HG03066 (cell line): ENCODE results near the gene CELF2.
A peak's percentile ranks its signal among the peaks of the same experiment; 100 is the strongest.
"Not testable (repeated sequence)": the region's sequence is repeated elsewhere in the genome, so short reads cannot be mapped to it uniquely, and the experiment has no call there.

Source experiments
- ATAC-seq: cut with Tn5 transposase; IDR thresholded peaks from one replicate; pipeline ENCODE4 v1.9.1; 2021; ENCODE audit warnings: low read depth; ENCODE audit not compliant: unreplicated experiment

The CELF2 gene

DNA sequence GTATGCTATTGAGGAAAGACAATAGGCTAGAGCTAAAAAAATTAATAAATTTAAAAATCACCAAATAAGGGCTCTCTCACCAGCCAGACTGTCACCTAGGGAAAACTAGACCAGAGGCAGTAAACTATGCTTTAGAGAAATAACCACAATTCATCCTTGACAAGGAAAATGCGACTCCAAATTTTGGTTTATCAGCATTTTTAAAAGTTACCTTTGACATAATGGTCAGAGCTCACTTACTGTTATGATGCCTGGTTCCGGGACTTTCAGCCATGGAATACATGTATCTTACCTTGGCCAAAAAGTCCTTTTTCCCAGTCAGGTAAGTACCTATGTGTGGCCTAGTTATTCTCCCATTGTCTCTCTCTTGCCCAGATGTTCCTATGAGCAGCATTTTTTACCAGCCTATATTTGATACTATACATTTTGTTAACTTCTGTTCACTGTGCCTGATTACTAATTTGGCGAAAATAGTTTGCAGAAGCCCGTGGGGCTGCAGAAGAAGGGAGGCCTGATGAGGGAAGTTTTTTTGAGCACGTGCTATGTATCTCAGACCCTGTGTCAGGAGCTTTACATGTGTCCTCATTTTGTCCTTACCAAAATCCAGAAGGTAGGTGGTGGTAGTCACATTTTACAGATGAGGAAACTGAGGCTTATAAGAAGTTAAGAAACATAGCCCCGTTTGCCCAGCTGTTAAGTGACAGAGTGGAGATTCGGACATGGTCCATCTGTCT, 149.7 kb downstream of the CELF2 start:
- no peak for ATAC-seq

GRCh38 chr10:11168423-11169090, 150.9 kb downstream of the CELF2 start:
- ATAC-seq, result no peak

DNA sequence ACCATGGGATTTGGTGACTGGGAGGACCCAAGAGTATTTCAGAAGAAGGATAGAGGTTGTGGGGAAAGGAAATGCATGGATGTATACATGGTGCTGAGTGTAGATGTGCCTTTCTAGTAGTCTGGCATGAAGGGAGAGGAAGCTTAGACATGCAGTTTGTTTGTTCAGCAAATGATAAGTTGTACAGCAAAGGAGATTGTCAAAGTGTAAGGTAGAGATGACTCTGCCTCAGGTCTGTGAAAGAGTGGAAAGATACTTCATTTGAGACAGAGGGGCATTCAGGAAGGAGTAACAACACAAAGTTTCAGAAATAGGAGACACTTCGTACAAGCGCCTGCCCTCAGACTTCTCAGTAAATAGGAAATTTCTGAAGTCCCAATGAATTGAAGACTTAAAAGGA, 152.3 kb downstream of the CELF2 start:
- ATAC-seq, result no peak

DNA sequence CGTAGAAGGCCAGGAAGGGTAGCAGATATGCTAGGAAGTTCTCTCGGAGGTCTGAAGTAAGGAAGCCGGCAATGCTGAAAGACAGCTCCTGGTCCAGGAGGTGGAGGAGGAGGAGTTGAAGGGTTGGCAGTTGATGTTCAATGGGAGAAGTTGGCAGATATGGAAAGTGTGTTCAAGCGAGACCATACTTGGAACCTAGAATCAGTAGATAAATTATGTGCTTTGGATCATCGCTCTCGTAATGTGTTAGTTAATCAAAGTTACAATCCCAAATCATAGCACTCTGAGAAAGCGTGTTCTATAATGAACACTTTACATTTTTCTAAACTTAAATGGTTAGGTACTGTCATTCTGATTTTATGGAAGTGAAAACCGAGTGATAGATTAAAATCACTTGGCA, 152.9 kb downstream of the CELF2 start:
- ATAC-seq, result no peak

- ATAC-seq, result peak; percentile 43
These were observed 153.6 kb downstream of the CELF2 start for GRCh38 chr10:11170993-11171851.

GRCh38 chr10:11173042-11173441, 155.4 kb downstream of the CELF2 start:
- ATAC-seq, result no peak

DNA sequence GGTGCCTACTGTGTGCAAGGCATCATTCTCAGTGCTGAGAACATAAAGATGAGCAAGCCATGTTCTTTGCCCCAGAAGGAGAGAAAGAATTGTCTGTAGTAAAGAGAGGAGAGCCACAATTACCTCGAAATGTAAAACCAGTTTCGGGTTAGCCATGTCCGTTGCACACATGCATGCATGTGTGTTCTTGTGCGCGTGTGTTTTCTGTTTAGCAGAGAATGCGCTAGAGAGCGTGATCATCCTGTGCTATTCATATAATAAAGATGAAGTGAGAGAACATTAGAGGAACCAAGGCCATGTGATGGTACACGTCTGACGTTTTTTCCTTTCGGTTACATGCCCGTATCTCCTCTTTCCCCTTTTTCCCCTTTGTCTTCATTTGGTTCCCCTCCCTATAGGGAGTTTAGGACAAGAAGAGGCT, 158.2 kb downstream of the CELF2 start:
- ATAC-seq, result peak; percentile 33

GRCh38 chr10:11176746-11177145, 159.1 kb downstream of the CELF2 start:
- ATAC-seq, result no peak

DNA sequence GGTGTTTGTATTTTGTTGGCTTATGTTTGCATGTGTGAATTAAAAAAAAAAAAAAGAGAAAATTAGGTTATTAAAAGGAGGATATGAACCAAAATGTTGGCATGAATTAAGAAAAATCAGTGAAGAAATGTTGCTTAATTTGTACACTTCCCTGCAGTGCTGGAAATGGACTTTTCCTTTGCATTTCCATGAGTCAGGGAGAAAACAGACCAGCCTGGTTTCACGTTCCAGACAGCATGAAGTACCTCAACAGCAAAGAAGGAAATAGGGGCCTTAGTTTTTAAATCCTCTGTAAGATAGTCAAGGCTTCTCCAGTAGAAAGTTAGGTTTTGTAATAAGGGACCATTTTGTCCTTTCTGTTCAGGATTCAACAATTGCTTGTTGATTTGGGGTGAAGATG, 159.7 kb downstream of the CELF2 start:
- ATAC-seq, result no peak

DNA sequence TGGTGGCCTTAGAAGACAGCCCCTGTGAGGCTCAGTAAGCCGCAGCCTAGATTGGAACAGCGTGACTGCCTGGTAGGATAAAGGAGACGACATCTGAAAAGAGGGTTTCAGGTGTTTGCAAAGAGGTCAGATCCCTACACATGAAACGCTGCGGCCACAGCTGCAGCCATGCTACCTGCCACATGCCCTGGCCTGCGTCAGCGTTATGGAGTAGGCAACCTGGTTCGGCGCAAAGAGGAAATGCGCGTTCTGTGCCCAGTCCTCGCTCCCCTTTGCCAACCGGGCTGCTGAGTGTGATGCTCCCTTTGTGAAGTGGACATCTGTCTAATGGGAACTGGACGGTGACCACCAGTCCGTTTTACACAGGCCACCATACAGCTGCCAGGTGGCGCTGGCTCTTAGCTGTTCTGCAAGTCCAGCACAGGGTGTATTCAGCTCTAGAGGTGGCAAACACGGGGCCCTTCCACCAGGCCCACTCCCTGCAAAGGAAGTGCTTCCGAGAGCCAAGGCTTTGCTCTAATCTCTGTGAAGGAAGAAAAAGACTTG, 160.3 kb downstream of the CELF2 start:
- ATAC-seq, result no peak

GRCh38 chr10:11178606-11179515, 161.2 kb downstream of the CELF2 start:
- ATAC-seq, result peak; percentile 78

GRCh38 chr10:11179516-11180105, 161.9 kb downstream of the CELF2 start:
- ATAC-seq, result no peak

DNA sequence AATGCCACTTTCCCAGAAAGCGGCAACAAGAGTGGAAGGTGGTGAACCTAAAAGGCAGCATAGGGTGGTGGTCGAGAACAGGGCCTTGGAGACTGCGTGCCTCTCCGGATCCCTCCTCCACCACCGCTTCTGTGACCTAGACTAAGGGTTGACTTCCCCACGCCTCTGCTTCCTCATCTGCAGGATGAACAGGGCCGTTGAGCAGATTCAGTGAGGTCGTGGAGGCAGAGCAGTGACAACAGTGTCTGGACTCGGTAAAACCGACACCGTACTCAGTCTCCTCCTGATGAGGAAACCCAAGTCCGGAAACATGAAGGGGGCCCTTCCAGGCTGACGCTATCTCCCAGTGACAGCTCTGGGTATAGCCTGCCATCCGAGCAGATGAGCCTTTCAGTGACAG, 162.6 kb downstream of the CELF2 start:
- ATAC-seq, result no peak

DNA sequence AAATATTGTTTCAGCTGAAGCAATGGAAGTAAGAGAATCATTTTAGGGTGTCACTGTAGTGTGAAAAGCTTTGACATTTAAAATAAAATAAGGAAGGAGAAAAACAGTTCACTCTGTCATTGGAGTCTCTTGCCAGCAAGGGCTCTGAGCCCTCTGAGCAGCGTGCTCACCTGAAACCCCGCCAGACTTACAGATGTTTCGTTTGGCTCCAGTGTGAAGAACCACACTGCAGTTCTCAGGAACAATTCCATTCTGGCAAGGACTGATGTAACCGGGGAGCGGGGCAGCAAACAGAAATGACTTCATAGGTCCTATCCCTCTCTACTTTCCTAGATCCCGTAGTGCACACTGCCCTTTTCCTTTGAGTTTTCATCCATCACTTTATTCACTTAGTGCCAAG, 164.3 kb downstream of the CELF2 start:
- no peak for ATAC-seq

DNA sequence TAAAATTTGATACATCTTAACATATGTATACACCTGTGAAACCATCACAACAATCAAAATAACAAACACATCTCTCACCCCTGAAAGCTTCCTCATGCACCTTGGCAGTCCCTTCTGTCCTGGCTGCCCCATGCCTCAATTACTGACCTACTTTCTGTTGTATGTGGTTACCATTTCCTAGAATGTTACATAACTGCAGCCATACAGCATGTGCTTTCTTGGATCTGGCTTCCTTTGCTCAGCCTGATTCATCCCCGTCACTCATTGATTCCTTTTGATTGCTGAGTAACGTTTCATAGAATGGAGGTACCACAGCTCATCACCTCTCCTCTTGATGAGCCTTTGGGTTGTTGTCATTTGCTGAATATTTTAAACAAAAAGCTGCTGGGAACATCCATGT, 165.3 kb downstream of the CELF2 start:
- no peak for ATAC-seq

- no peak for ATAC-seq
These were observed 166.4 kb downstream of the CELF2 start for GRCh38 chr10:11184093-11184492.

DNA sequence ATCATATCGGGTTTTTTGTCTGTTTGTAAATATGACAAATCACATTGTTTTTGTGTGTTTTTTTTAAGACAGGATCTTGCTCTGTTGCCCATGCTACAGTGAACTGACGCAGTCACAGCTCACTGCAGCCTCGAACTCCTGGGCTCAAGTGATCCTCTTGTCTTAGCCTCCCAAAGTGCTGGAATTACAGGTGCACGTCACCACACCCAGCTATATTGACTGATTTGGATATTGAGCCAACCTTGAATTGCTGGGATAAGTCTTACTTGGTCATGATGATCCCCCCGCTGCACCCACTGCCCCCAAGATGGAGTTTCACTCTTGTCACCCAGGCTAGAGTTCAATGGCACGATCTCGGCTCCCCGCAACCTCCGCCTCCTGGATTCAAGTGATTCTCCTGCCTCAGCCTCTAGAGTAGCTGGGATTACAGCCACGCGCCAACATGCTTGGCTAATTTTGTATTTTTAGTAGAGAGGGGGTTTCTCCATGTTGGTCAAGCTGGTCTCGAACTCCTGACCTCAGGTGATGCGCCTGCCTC, 167.5 kb downstream of the CELF2 start:
- ATAC-seq, result not testable (repeated sequence)

DNA sequence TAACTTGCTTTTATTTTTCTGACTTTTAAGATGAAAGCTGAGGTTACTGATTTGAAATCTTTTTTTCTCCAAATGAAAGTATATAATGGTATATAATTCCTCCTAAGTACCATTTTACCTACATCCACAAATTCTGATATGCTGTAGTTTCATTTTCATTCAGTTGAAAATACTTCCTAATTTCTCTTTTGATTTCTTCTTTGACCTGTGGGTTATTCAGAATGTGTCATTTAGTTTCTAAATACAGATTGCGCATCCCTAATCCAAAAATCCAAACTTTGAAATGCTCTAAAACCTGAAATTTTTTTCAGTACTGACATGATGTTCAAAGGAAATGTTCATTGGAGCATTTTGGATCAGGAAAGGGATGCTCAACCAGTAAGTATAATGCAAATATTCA, 168.7 kb downstream of the CELF2 start:
- ATAC-seq, result no peak

DNA sequence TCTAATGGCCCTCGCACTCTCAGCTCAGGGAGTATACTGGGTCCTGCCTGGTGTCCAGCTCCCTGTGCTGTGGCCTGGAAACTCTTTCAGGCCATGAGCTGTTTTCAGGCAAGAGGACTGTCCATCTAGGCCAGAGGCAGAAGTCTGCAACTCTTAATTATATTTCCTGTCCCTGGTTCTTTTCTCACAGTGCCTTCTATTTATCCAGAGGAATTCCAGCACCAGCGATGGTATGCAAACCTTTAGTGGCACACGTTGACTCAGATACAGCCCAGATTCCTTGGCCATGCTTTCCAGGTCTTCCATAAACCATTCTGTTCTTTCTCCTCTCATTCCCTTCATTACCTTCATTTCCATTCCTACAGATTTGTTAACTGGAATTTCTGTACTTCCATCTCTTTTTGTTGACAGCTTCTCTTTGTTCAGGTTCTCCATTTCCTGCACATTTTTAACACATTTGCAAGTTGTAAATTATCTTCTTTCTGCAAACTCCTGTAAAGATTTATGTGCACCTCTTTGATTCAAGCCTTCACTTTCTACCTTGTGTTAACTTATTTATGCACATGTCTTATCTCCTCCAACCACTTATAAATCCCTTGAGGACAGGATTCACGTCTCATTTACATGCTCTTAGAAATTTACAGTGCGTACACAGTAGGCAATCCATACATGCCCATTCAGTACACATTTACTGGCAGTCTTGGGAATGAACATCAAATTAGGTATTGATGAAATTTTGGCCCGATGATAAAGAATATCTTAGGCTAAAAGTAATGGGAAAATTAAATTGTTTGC, 172.1 kb downstream of the CELF2 start:
- no peak for ATAC-seq
